GM18951 (cell line): ENCODE measurements around the gene BTBD9.
"Not testable (repeated sequence)": the region's sequence is repeated elsewhere in the genome, so short reads cannot be mapped to it uniquely, and the experiment has no call there.

Experiments
- POLR2A ChIP-seq: IDR thresholded peaks from 4 replicates; pipeline ENCODE4 v1.6.1; 2011; ENCODE audit warnings: mild to moderate bottlenecking; ENCODE audit not compliant: insufficient read length, insufficient read depth; ENCODE audit errors: extremely low read depth
- in situ Hi-C: fragments of 300-500 bp; cut with MboI; formaldehyde crosslinking; loops from one replicate; pipeline ENCODE4 v1.12.0; 2022; ENCODE audit warnings: low sequenced_read_pairs, mixed read lengths, inconsistent platforms; ENCODE audit not compliant: unreplicated experiment

The BTBD9 gene

DNA sequence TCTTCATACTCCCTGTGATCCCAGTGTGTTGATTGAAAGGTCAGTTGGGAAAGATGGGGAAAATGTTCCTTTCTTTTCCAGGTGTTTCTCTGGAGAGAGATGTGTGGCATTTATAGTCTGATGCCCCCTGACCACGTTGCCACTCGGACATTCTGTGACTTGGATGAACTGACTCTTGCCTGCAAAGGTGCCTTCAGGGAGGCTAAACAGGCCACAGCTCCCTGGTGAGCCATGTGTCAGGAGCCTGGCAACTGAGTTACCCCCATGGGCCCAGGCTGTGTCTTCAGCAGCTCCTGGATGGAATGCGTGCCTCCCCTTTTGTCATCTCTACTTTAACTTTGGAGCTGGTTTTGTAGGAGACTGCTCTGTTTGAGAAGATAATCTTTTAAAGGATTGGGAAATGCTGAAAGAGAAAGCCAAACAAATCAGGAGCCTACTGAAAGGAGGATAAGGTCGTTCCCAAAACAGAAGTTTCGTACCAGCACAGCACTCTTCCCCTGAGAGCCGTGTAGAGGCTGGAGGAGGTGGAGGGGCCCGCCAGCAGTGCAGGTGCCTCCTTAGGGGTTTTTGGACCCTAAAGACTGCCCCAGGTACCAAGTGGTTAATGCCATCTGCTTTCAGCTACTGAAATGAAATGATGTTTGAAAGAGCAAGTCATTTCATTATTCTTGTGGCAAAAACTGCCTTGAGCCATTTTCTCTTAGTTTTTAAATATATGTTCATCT, 497.4 kb downstream of the BTBD9 start:
- no peak for TF ChIP-seq POLR2A
- in situ Hi-C loops, result no loop called here

DNA sequence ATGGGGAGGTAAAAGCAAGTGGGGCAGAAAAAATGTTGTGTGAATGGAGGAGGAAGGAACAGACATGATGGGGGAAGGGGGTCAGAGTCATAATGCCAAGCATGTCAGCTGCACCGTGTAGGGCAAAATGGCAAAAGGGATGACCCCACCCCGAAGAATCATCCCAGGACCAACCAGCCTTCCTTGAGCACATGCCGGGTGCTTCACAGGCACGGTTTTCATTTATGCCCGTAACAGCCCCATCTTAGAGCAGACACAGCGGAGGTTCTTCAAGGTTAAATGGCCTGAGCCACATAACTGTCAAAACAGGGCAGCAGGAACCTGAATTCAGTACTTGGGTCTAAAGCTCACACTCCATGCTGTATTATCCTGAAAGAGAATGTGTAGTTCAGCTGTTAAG, 498.0 kb downstream of the BTBD9 start:
- TF ChIP-seq POLR2A, result no peak
- in situ Hi-C loops, result no loop called here

DNA sequence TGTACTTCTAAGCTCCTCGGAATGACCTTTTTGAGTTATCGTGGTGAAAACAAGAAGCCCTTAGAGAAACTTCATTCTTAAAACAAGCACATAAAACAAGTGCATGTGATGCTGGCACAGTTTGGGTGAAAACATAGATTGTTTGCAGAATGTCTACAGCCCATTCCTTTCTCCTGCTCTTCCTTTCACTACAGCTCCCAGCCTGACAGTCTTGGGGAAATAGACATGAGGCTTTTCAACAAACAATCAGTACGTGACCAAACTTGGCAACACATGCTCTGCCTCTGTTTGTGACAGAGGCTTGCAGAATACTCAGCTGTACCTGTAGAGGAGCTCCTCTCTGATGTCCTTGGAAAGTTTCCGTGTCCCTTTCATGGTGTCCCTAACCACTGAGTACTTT, 498.6 kb downstream of the BTBD9 start:
- in situ Hi-C loops, result no loop called here
- TF ChIP-seq POLR2A, result no peak

DNA sequence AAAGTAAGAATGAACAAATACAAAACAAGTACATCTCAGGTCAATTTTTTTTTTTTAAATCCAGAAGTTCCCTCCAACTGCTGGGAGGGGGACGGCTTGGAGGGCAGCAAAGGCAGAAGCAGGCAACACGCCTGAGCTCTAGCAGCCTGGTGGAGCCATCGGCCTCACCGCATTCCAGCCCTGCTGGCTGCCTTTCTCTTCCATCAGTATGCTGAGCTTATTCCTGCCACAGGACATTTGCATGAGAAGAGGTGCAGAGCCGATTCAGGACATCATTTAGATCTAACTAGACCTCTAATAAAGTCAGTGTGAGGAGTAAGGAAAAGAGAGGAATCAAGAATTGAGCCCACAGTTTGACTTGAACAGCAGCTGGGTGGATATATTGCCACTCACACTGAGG, 501.4 kb downstream of the BTBD9 start:
- no peak for TF ChIP-seq POLR2A
- in situ Hi-C loops, result no loop called here

DNA sequence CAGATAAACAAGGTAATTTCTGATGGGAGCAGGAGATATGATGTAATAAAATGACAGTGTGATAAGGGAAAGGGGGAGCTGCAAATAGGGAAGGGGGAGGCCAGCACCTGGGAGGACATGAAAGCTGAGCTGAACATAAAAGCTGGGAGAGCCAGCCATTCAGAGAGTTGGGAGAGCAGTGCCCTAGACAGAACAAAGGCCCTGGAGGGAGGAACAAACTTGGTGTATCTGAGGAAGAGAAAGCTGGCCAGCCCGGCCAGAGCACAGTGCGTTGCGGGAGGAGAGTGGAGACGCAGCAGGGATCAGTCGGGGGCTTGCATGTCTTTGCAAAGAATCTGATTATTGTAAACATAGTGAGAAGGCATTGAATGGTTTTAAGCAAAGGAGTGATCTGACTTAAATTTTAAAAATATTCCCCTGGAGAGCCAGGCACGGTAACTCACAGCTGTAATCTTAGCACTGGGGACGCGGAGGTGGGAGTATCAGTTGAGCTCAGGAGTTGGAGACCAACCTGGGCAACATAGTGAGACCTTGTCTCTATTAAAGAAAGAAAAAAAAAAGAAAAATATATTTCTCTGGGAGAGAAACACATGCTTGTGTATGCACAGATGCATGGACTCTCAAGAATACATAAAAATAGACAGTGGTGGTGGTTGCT, 502.0 kb downstream of the BTBD9 start:
- in situ Hi-C loops, result no loop called here
- TF ChIP-seq POLR2A, result no peak

DNA sequence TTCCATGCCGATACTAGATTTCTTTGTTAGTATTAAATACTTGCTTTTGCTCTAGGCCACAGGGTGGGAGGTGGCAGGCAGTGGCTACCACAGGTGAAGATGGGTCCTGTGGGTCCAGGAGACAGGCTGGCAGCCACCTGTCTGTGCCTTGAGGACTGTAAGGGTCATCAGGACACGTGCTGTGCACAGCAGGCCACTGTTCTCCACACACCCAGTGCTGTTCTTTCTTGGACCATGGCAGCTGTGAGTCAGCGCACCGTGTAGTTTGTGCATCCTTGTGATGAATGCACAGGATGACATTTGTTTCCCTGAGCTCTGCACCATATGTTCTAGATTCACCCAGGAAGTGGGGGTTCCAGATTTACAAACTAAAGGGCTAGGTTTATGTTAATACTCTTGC, 503.2 kb downstream of the BTBD9 start:
- in situ Hi-C loops, result no loop called here
- TF ChIP-seq POLR2A, result no peak

DNA sequence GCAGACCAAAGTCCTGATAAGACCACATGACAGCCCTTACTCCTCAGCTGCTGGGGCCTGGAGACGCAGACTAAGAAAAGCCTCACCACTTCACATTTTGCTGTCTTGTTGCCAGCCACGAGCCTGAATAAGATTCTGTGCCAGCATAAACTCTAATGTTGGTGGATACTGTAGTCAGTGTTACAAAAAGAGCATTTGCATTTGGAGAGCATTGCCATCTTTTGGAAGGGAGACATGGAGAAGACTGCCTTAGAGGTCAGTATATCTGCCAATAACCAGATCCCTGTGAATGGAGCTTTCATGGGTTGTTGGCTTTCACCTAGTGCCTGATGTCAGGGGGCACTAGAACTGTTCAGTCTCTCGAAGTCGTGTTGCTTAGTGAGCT, 505.0 kb downstream of the BTBD9 start:
- no peak for TF ChIP-seq POLR2A
- in situ Hi-C loops, result no loop called here

DNA sequence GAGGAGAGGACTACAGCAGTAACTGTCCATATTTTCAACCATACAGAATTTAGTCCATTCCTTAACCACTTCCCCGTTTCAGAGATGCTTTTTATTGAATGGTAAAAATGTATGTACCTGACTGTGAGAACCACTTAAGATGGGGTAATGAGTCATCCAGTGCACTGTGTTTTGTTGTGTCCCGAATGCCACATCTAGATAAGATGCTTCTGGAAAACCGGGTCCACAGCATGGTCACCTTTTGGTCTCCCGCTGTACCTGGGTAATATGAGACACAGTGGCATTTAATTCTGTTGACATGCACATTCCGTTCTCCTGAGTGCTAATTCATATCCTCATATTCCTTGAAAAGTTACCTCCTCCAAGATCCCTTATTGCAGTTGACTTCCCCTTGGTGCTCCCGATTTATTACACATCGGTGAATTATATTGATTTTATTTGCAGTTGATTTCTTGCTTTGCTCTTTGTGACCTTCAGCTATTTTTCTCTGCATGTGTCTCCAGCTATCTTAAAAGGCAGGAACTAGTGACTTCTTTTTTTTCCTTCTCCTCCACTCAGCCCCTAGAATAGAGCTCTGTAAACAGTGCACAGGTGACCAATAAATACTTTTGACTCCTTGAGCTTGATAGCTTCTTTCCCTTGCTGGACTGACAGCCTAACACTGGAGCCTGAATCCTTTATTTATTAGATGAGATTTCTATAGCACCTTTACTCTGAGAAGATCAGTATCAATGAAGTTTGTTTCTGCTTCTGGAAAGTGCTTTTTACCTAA, 505.6 kb downstream of the BTBD9 start:
- in situ Hi-C loops, result no loop called here

DNA sequence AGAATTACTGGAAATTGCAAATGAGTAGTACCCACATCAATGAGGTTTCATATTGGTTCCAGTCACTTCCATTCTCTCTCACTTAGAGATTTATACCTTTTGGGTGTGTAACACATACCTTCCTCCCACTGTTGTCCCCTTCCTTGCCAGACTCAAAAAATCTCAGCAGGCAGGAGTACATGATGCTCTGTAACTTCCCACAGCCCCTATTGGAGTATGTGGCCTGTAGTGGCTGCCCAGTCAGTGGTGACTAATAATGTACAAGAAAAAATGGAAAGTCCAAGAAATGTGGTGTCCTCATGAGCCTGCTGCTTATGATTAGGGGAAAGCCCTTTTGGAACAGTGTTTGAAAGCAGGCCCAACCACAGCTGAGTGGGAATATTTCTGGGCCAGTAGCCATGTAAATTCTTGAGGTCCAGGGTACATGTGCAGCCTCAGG, 508.2 kb downstream of the BTBD9 start:
- no peak for TF ChIP-seq POLR2A
- in situ Hi-C loops, result no loop called here

More for the DNA sequence above, 505.6 kb downstream of the BTBD9 start:
- TF ChIP-seq POLR2A, result no peak

DNA sequence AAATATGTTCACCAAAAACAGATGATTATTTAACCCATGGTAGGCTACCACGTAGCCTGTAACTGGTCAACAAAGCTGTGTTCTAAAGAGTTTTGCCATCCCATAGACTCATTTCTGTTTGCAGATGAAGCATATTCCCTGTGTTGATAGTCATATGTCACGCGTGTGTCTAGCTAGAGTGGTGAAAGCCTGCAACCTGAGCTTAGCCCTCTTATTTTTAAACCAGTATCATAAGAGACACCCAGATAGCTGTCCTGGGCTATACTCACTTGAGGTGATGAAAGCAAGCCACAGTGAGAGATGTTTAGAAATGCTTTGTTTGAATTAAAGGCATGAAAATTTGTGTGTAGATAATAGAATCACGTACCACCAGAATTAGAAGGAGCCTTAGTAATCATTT, 512.4 kb downstream of the BTBD9 start:
- TF ChIP-seq POLR2A, result no peak
- in situ Hi-C loops, result no loop called here

DNA sequence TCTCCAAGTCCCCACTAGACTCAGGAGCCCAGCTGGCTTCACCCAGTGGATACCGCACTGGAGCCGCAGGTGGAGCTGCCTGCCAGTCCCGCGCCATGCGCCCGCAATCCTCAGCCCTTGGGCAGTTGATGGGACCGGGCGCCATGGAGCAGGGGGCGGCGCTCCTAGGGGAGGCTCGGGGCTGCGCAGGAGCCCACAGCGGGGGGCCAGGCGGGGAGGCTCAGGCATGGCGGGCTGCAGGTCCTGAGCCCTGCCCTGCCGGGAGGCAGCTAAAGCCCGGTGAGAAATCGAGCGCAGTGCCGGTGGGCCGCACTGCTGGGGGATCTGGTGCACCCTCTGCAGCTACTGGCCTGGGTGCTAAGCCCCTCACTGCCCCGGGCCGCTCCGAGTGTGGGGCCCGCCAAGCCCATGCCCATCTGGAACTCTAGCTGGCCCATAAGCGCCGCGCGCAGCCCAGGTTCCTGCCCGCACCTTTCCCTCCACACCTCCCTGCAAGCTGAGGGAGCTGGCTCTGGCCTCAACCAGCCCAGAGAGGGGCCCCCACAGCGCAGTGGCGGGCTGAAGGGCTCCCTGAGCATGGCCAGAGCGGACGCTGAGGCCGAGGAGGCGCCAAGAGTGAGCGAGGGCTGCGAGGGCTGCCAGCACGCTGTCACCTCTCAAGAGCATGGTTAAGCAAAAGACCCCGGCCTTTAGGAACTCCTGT, 515.4 kb downstream of the BTBD9 start:
- in situ Hi-C loops, result not testable (repeated sequence)

DNA sequence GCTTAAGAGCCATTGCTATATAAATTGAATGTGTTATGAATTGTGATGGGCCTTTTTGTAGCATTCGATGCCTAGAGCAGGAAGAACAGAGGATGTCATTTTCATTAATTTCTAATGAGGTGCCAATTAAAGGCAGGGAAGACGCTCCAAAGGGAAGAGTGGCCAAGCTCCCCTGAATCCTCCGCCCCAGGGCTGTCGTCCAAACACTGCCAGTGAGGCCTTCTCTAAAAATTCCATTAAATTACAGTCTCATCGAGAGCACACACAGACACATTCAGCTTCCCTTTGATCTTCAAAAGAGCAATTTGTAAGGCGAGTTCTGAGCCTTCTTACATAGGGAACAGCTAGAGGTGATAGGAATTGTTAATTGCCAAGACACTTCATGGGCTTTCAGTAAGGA, 520.2 kb downstream of the BTBD9 start:
- in situ Hi-C loops, result no loop called here
- TF ChIP-seq POLR2A, result no peak

DNA sequence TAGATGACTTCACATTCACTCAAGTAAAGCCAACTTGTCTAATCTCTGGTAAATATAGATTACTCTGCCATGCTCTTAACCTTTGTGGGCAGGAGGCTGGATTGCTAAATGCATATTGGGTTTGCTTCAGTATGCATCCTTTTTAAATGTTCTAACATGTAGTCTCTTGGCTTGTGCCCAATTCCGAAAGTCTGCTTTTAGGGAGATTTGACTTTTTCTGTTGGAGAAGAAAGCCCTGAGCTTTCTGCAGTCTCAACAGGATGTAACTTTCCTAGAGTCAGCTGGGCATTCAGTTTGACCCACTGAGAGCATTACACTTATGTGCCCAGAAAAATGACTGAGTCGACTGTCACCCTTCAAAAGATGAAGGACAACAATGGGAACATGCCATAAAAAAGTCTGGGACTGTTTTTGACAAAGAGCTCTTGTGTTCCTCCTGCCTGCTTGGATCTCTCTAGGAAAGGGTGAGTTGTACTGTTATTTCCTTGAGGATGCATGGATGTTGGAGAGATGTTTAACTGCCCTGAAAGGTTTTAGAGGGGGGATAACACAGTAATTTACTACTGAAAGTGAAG, 520.9 kb downstream of the BTBD9 start:
- in situ Hi-C loops, result no loop called here
- TF ChIP-seq POLR2A, result no peak
